BLaER1 treated with 17β-estradiol and CSF1 and Interleukin-3, amounts not matched to agents 10 nM and 100 nM (cell line): ENCODE results near the gene GDF10.

ENCODE experiments used
- H3K27ac ChIP-seq, 11 experiments: shearing (Covaris generic); formaldehyde crosslinking; 2 replicates each; pipeline ENCODE4 v1.8.1; 2022
- H3K27me3 ChIP-seq, 11 experiments: shearing (Covaris generic); formaldehyde crosslinking; 2 replicates each; pipeline ENCODE4 v1.8.1; 2022
- H3K36me3 ChIP-seq, 11 experiments: shearing (Covaris generic); formaldehyde crosslinking; 2 replicates each; pipeline ENCODE4 v1.8.1; 2022
- H3K4me1 ChIP-seq, 10 experiments: shearing (Covaris generic); formaldehyde crosslinking; 2 replicates each; pipeline ENCODE4 v1.8.1; 2022
- H3K4me2 ChIP-seq, 11 experiments: shearing (Covaris generic); formaldehyde crosslinking; 2 replicates each; pipeline ENCODE4 v1.8.1; 2022
- H3K4me3 ChIP-seq, 10 experiments: shearing (Covaris generic); formaldehyde crosslinking; 2 replicates each; pipeline ENCODE4 v1.8.1; 2022
- H3K9ac ChIP-seq, 11 experiments: shearing (Covaris generic); formaldehyde crosslinking; 2 replicates each; pipeline ENCODE4 v1.8.1; 2022
- H3K9me3 ChIP-seq, 11 experiments: shearing (Covaris generic); formaldehyde crosslinking; replicated peaks in 1 of 11; 2 replicates each; pipeline ENCODE4 v1.8.1; 2022
- H4K20me1 ChIP-seq, 11 experiments: shearing (Covaris generic); formaldehyde crosslinking; 2 replicates each; pipeline ENCODE4 v1.8.1; 2022
- Cebpa-rat ChIP-seq, 11 experiments: shearing (Covaris generic); IDR thresholded peaks; 2 replicates each; pipeline ENCODE4 v1.8.1; 2022

GDF10 gene

GRCh38 chr10:47291682-47292081 lies 8.3 kb upstream of the GDF10 start:
- no peaks in the 10 kb centered on the region for H3K36me3 ChIP-seq
- no peak overlapping the region for H3K27ac ChIP-seq
- no peak overlapping the region for H3K4me2 ChIP-seq
- no peak for TF ChIP-seq Cebpa-rat (IDR thresholded peaks at IDR 0.05)
- H3K4me1 ChIP-seq = peaks cover 3 to 10% (median 6%) of the 10 kb centered on the region in 10 experiments; a peak in 19 of 20 replicates
- no peaks in the 10 kb centered on the region for H4K20me1 ChIP-seq
- no peak overlapping the region for H3K9ac ChIP-seq
- H3K9me3 ChIP-seq = no peaks in the 10 kb centered on the region
- H3K27me3 ChIP-seq = peaks cover 0 to 17% (median 7%) of the 10 kb centered on the region in 11 experiments; a peak in 11 of 22 replicates
- no peak overlapping the region for H3K4me3 ChIP-seq

GRCh38 chr10:47294057-47294456 lies 5.9 kb upstream of the GDF10 start:
- peaks cover 7 to 40% (median 22%) of the 10 kb centered on the region in 11 experiments; a peak in 21 of 22 replicates for H3K27me3 ChIP-seq
- no peak overlapping the region for H3K27ac ChIP-seq
- peaks cover 0 to 7% (median 0%) of the 10 kb centered on the region in 10 experiments; a peak in 4 of 20 replicates for H3K4me1 ChIP-seq
- H4K20me1 ChIP-seq = no peaks in the 10 kb centered on the region
- no peaks in the 10 kb centered on the region for H3K9me3 ChIP-seq
- H3K4me3 ChIP-seq = no peak overlapping the region
- H3K36me3 ChIP-seq = no peaks in the 10 kb centered on the region
- no peak overlapping the region for H3K9ac ChIP-seq
- H3K4me2 ChIP-seq = no peak overlapping the region
- TF ChIP-seq Cebpa-rat (IDR thresholded peaks at IDR 0.05) = no peak

GRCh38 chr10:47294501-47294900 lies 5.5 kb upstream of the GDF10 start:
- Histone ChIP-seq H3K36me3 (no peaks in the 10 kb centered on the region), H3K9ac (no peak overlapping the region), H3K27me3 (peaks cover 11 to 44% (median 26%) of the 10 kb centered on the region in 11 experiments), H3K4me2 (no peak overlapping the region), H3K27ac (no peak overlapping the region), H3K4me3 (no peak overlapping the region), H3K4me1 (peaks cover 0 to 7% (median 0%) of the 10 kb centered on the region in 10 experiments; a peak in 4 of 20 replicates), H4K20me1 (no peaks in the 10 kb centered on the region), H3K9me3 (no peaks in the 10 kb centered on the region)
- no peak for TF ChIP-seq Cebpa-rat (IDR thresholded peaks at IDR 0.05)

- Histone ChIP-seq H3K4me3 (no peak overlapping the region), H3K27me3 (peaks cover 20 to 53% (median 35%) of the 10 kb centered on the region in 11 experiments), H3K4me2 (no peak overlapping the region), H3K36me3 (no peaks in the 10 kb centered on the region), H4K20me1 (no peaks in the 10 kb centered on the region), H3K9me3 (peaks cover 0 to 1% (median 0%) of the 10 kb centered on the region in 11 experiments; a peak in 4 of 22 replicates), H3K4me1 (peaks cover 0 to 7% (median 0%) of the 10 kb centered on the region in 10 experiments; a peak in 4 of 20 replicates), H3K9ac (no peak overlapping the region), H3K27ac (no peak overlapping the region)
- TF ChIP-seq Cebpa-rat (IDR thresholded peaks at IDR 0.05) = no peak
These were observed 4.6 kb upstream of the GDF10 start for GRCh38 chr10:47295411-47295810.

- TF ChIP-seq Cebpa-rat (IDR thresholded peaks at IDR 0.05) = no peak
- Histone ChIP-seq H3K4me3 (no peak overlapping the region), H3K9me3 (peaks cover 0 to 4% (median 0%) of the 10 kb centered on the region in 11 experiments; a peak in 4 of 22 replicates), H3K9ac (no peak overlapping the region), H4K20me1 (no peaks in the 10 kb centered on the region; a peak in 1 of 22 replicates), H3K27ac (no peak overlapping the region), H3K4me2 (peak overlapping the region in 2 of 11 experiments; percentile 3 to 8; a peak in 2 of 22 replicates), H3K4me1 (peaks cover 0 to 7% (median 0%) of the 10 kb centered on the region in 10 experiments; a peak in 4 of 20 replicates), H3K36me3 (no peaks in the 10 kb centered on the region), H3K27me3 (peaks cover 29 to 62% (median 44%) of the 10 kb centered on the region in 11 experiments)
These were observed 3.7 kb upstream of the GDF10 start for GRCh38 chr10:47296156-47296894.

GRCh38 chr10:47296941-47297340 lies 3.1 kb upstream of the GDF10 start:
- H3K4me3 ChIP-seq = no peak overlapping the region
- peaks cover 35 to 68% (median 50%) of the 10 kb centered on the region in 11 experiments for H3K27me3 ChIP-seq
- peaks cover 0 to 4% (median 0%) of the 10 kb centered on the region in 11 experiments; a peak in 4 of 22 replicates for H3K9me3 ChIP-seq
- no peak overlapping the region for H3K27ac ChIP-seq
- no peaks in the 10 kb centered on the region for H3K36me3 ChIP-seq
- no peak overlapping the region for H3K4me2 ChIP-seq
- H3K4me1 ChIP-seq = peaks cover 0 to 7% (median 0%) of the 10 kb centered on the region in 10 experiments; a peak in 4 of 20 replicates
- H3K9ac ChIP-seq = no peak overlapping the region
- TF ChIP-seq Cebpa-rat (IDR thresholded peaks at IDR 0.05) = no peak
- no peaks in the 10 kb centered on the region; a peak in 1 of 22 replicates for H4K20me1 ChIP-seq

- H4K20me1 ChIP-seq = no peaks in the 10 kb centered on the region; a peak in 1 of 22 replicates
- no peak for TF ChIP-seq Cebpa-rat (IDR thresholded peaks at IDR 0.05)
- no peak overlapping the region for H3K9ac ChIP-seq
- H3K9me3 ChIP-seq = peaks cover 0 to 4% (median 0%) of the 10 kb centered on the region in 11 experiments; a peak in 4 of 22 replicates
- H3K4me1 ChIP-seq = peaks cover 0 to 7% (median 0%) of the 10 kb centered on the region in 10 experiments; a peak in 4 of 20 replicates
- H3K4me3 ChIP-seq = no peak overlapping the region
- H3K27ac ChIP-seq = no peak overlapping the region
- no peak overlapping the region for H3K4me2 ChIP-seq
- no peaks in the 10 kb centered on the region for H3K36me3 ChIP-seq
- H3K27me3 ChIP-seq = peaks cover 35 to 75% (median 50%) of the 10 kb centered on the region in 11 experiments
These were observed 2.0 kb upstream of the GDF10 start for GRCh38 chr10:47297866-47298540.

GRCh38 chr10:47298715-47299114 lies 1.3 kb upstream of the GDF10 start:
- H3K36me3 ChIP-seq = no peaks in the 10 kb centered on the region
- no peak overlapping the region for H3K4me3 ChIP-seq
- H3K27me3 ChIP-seq = peaks cover 35 to 75% (median 50%) of the 10 kb centered on the region in 11 experiments
- H3K27ac ChIP-seq = no peak overlapping the region
- H3K9me3 ChIP-seq = peaks cover 0 to 4% (median 0%) of the 10 kb centered on the region in 11 experiments; a peak in 4 of 22 replicates
- H3K9ac ChIP-seq = no peak overlapping the region
- peaks cover 0 to 7% (median 0%) of the 10 kb centered on the region in 10 experiments; a peak in 4 of 20 replicates for H3K4me1 ChIP-seq
- no peak overlapping the region for H3K4me2 ChIP-seq
- TF ChIP-seq Cebpa-rat (IDR thresholded peaks at IDR 0.05) = no peak
- H4K20me1 ChIP-seq = no peaks in the 10 kb centered on the region; a peak in 1 of 22 replicates

GRCh38 chr10:47300429-47300931 lies 483 bp downstream of the GDF10 start:
- peaks cover 0 to 4% (median 0%) of the 10 kb centered on the region in 11 experiments; a peak in 4 of 22 replicates for H3K9me3 ChIP-seq
- TF ChIP-seq Cebpa-rat (IDR thresholded peaks at IDR 0.05) = no peak
- 0 out of 22 replicates have a peak overlapping the region, but pooled peaks of 1 of the 11 experiments have one; percentile 3 for H3K4me2 ChIP-seq
- no peak overlapping the region for H3K4me3 ChIP-seq
- H3K27ac ChIP-seq = no peak overlapping the region
- no peaks in the 10 kb centered on the region; a peak in 1 of 22 replicates for H4K20me1 ChIP-seq
- H3K36me3 ChIP-seq = no peaks in the 10 kb centered on the region
- H3K4me1 ChIP-seq = peaks cover 0 to 7% (median 0%) of the 10 kb centered on the region in 10 experiments; a peak in 6 of 20 replicates
- peaks cover 35 to 69% (median 50%) of the 10 kb centered on the region in 11 experiments for H3K27me3 ChIP-seq
- H3K9ac ChIP-seq = no peak overlapping the region
